DND-41 (cell line): ENCODE measurements around the gene MCM3.

ENCODE experiments used
- ATAC-seq: fragments of 200-7000 bp; cut with Tn5 transposase; 3 replicates; pipeline ENCODE4 v1.9.1; 2021; ENCODE audit warnings: low read depth; ENCODE audit not compliant: insufficient read depth
- DNase-seq: peaks from one replicate; pipeline ENCODE4 v3.0.0-alpha.2; 2020
- H2AFZ ChIP-seq: 2 replicates; pipeline ENCODE4 v1.6.0; 2012; ENCODE audit warnings: low read depth, low read length
- H3K27ac ChIP-seq: 2 replicates; pipeline ENCODE4 v1.5.1; 2012; ENCODE audit warnings: low read length, inconsistent platforms
- H3K27me3 ChIP-seq: fragments of 200-600 bp; sonication (generic); 2 replicates; pipeline ENCODE4 v1.6.0; 2012; ENCODE audit warnings: low read length, mild to moderate bottlenecking, inconsistent platforms; ENCODE audit not compliant: insufficient read depth, poor library complexity
- H3K36me3 ChIP-seq: 2 replicates; pipeline ENCODE4 v1.5.1; 2012; ENCODE audit warnings: low read length, inconsistent platforms; ENCODE audit not compliant: insufficient read depth
- H3K4me1 ChIP-seq: 2 replicates; pipeline ENCODE4 v1.5.1; 2012; ENCODE audit warnings: mild to moderate bottlenecking, low read length; ENCODE audit not compliant: insufficient read depth
- H3K4me2 ChIP-seq: 2 replicates; pipeline ENCODE4 v1.6.0; 2012; ENCODE audit warnings: mild to moderate bottlenecking, moderate library complexity, low read length, inconsistent platforms; ENCODE audit not compliant: insufficient read depth
- H3K4me3 ChIP-seq, 2 experiments: fragments of 200-600 bp in 1 of 2; shearing (Covaris generic) in 1 of 2; 2 replicates each; pipeline ENCODE4 v1.5.1; 2012 to 2016; ENCODE audit warnings: inconsistent platforms in 2 of 2, low read length in 2 of 2, mild to moderate bottlenecking in 2 of 2, low read depth in 1 of 2, moderate library complexity in 1 of 2
- H3K79me2 ChIP-seq: 2 replicates; pipeline ENCODE4 v1.6.0; 2012; ENCODE audit warnings: low read length, inconsistent platforms; ENCODE audit not compliant: insufficient read depth
- H3K9ac ChIP-seq: 2 replicates; pipeline ENCODE4 v1.6.0; 2012; ENCODE audit warnings: low read depth, mild to moderate bottlenecking, inconsistent platforms, low read length, moderate library complexity
- H3K9me3 ChIP-seq: 2 replicates; pipeline ENCODE4 v1.5.1; 2012; ENCODE audit warnings: low read length, moderate library complexity, mild to moderate bottlenecking, inconsistent platforms; ENCODE audit not compliant: insufficient read depth, severe bottlenecking
- H4K20me1 ChIP-seq: 2 replicates; pipeline ENCODE4 v1.6.0; 2012; ENCODE audit warnings: low read length; ENCODE audit not compliant: insufficient read depth
- CTCF ChIP-seq: IDR thresholded peaks from 2 replicates; pipeline ENCODE4 v1.5.1; 2012; ENCODE audit warnings: borderline replicate concordance, low read length, moderate library complexity, mild to moderate bottlenecking; ENCODE audit not compliant: poor library complexity, severe bottlenecking; ENCODE audit errors: extremely low read depth
- EZH2 ChIP-seq: IDR thresholded peaks from 3 replicates; pipeline ENCODE4 v1.6.1; 2012; ENCODE audit warnings: borderline replicate concordance, low read depth, mild to moderate bottlenecking, moderate library complexity, low read length, inconsistent platforms; ENCODE audit not compliant: severe bottlenecking

Gene MCM3

GRCh38 chr6:52233005-52233404 lies 51.5 kb downstream of the MCM3 start:
- Histone ChIP-seq H3K4me3 (no peak overlapping the region), H3K9ac (no peak overlapping the region), H2AFZ (no peak overlapping the region), H3K79me2 (no peaks in the 10 kb centered on the region), H3K27me3 (no peaks in the 10 kb centered on the region), H4K20me1 (no peaks in the 10 kb centered on the region), H3K36me3 (no peaks in the 10 kb centered on the region), H3K27ac (no peak overlapping the region), H3K4me2 (no peak overlapping the region), H3K9me3 (no peaks in the 10 kb centered on the region), H3K4me1 (peaks cover 8% of the 10 kb centered on the region)
- no peak for TF ChIP-seq CTCF
- no peak for TF ChIP-seq EZH2
- no peak for DNase-seq
- ATAC-seq, result no peak

GRCh38 chr6:52231406-52232127 lies 53.0 kb downstream of the MCM3 start:
- Histone ChIP-seq H3K4me3 (no peak overlapping the region), H3K9ac (no peak overlapping the region), H3K79me2 (no peaks in the 10 kb centered on the region), H3K36me3 (no peaks in the 10 kb centered on the region), H3K4me2 (no peak overlapping the region), H3K4me1 (peaks cover 14% of the 10 kb centered on the region), H3K27me3 (no peaks in the 10 kb centered on the region), H3K9me3 (no peaks in the 10 kb centered on the region), H3K27ac (no peak overlapping the region), H2AFZ (no peak overlapping the region), H4K20me1 (no peaks in the 10 kb centered on the region)
- ATAC-seq (no peak), DNase-seq (no peak)
- TF ChIP-seq CTCF, result no peak
- no peak for TF ChIP-seq EZH2

DNA sequence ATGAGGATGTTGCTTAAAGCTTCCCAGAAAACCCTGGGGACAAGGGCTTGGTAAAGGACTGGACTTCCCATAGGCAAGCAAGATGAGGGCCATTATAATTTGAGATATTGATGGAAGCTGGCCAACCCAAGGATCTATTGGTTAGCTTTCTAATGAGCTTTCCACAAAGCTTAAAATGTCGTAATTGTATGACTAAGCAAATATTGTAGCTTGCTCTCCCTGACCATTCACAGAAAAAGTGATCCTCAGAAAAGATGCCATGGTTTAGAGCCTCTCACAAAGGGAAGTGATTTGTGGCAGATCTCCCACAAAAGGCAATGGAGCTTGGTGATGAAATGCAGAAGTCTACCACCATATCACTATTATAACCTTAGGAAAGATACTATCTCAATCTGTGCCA lies 53.9 kb downstream of the MCM3 start:
- H3K9me3 ChIP-seq, result no peaks in the 10 kb centered on the region
- no peaks in the 10 kb centered on the region for H3K36me3 ChIP-seq
- H3K4me2 ChIP-seq, result no peak overlapping the region
- no peaks in the 10 kb centered on the region for H3K79me2 ChIP-seq
- no peak for ATAC-seq
- no peaks in the 10 kb centered on the region for H4K20me1 ChIP-seq
- no peak for DNase-seq
- TF ChIP-seq EZH2 (no peak), CTCF (no peak)
- H2AFZ ChIP-seq, result no peak overlapping the region
- H3K27ac ChIP-seq, result no peak overlapping the region
- no peaks in the 10 kb centered on the region for H3K27me3 ChIP-seq
- H3K9ac ChIP-seq, result no peak overlapping the region
- H3K4me3 ChIP-seq, result no peak overlapping the region
- H3K4me1 ChIP-seq, result peaks cover 14% of the 10 kb centered on the region
